ENCODE results near the gene AVP. TPM values are rescaled to one million over a fixed set of nuclear protein-coding genes. Genes with fewer than 3 reads are reported as not detected.

AVP gene
- total and polyA plus RNA-seq, 2 donors (not counting 3 experiments of a cell fraction or from before 2014, with no cell fraction given): not detected

DNA sequence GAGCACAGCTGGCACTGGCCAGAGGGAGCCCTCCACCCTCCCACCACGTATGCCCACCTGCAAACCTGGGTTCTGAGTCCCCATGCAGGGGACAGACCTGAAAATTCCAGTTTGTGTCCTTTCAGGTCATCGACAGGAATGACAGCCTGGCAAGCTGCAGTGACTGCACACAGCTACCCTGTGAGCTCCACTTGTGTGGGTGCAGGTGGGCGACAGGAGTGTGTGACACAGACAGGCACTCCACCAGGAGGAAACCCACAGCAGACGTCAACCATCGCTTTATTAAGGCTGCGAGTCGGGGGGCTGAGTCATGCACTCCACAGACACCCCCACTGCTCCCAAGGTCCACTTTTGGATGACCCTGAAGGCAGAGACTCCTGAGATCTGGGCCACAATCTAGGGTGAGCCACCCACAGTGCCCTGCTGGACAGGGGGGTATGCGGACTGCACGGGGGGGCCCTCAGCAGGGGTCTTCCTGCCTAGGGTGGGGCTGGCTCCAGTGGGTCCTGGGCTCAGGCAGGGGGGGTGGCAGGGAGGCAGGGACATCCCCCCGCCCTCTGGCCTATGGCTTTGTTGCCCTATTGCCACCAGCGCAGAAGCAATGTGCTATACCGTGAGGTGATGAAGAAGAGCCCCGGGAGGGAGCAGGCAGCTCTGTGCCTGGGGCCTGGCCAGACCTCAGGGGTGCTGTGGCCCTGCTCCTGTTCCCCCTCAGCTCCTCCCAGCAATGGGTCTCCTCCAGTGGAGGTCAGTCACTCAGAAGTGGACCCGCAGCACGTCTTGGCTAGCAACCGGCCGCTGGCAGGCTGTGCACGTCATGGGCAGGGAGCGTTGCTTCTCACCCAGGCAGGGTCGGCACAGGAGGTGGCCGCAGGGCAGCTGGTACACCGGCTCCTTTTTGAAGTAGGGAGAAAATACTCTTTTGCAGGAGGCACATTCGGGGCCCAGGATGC is 25.1 kb upstream of the AVP start:
- ChIA-PET CTCF (interaction anchor here (1.3 to 1.4 kb wide), 2 partner anchors 9 to 56 kb away, joined by 3 to 12 read pairs; no protein-coding TSS in a partner anchor), POLR2A (interaction anchor here (0.6 kb wide), 1 partner anchor 56 kb away, joined by 3 read pairs; no protein-coding TSS in a partner anchor)
- no peak for TF ChIP-seq POLR2A (IDR thresholded peaks at IDR 0.05; ENCODE audit: low read depth, low read length)
- TF ChIP-seq FOS (IDR thresholded peaks at IDR 0.05; ENCODE audit: borderline replicate concordance, insufficient read depth, low read length): no peak
- no peak for TF ChIP-seq JUN (IDR thresholded peaks at IDR 0.05; ENCODE audit: borderline replicate concordance, insufficient read depth, insufficient read length, low read depth)
- TF ChIP-seq MYC (IDR thresholded peaks at IDR 0.05; ENCODE audit: low read depth, low read length): no peak
- TF ChIP-seq CTCF (IDR thresholded peaks at IDR 0.05; ENCODE audit: extremely low read depth in 1 of 2, insufficient read depth in 1 of 2, low read depth in 1 of 2, low read length in 2 of 2): no peak
- no peak for TF ChIP-seq POLR2AphosphoS5 (IDR thresholded peaks at IDR 0.05; ENCODE audit: insufficient read depth, low read depth, low read length)
- TF ChIP-seq, protein P1, sequence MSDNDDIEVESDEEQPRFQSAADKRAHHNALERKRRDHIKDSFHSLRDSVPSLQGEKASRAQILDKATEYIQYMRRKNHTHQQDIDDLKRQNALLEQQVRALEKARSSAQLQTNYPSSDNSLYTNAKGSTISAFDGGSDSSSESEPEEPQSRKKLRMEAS (IDR thresholded peaks at IDR 0.05; ENCODE audit: insufficient read depth, insufficient read length): no peak
- no peak for TF ChIP-seq EZH2 (IDR thresholded peaks at IDR 0.05; ENCODE audit: borderline replicate concordance, low read depth, low read length, severe bottlenecking)
- TF ChIP-seq GATA2 (IDR thresholded peaks at IDR 0.05; ENCODE audit: insufficient read depth, insufficient read length, low read depth, low read length): no peak
- H3K9ac ChIP-seq (replicated peaks; ENCODE audit: extremely low read depth, insufficient read depth, low read length): no peak overlapping the region
- no peaks in the 10 kb centered on the region for H3K9me3 ChIP-seq (replicated peaks; ENCODE audit: control insufficient read depth, insufficient read depth, low read length)
- H3K4me3 ChIP-seq (replicated peaks in 1 of 3; ENCODE audit: insufficient read depth in 1 of 3, low read depth in 1 of 3, low read length in 3 of 3): no peak overlapping the region
- H3K36me3 ChIP-seq (ENCODE audit: control insufficient read depth in 2 of 2, extremely low read depth in 1 of 2, insufficient read depth in 2 of 2, low read length in 2 of 2): peaks cover 0 to 7% of the 10 kb centered on the region in 2 experiments
- no peaks in the 10 kb centered on the region for H3K9me1 ChIP-seq (replicated peaks; ENCODE audit: control insufficient read depth, extremely low read depth, insufficient read depth, low read length)
- DNase-seq (ENCODE audit: low read depth, low spot score): no peak
- H3K4me1 ChIP-seq (ENCODE audit: control insufficient read depth, extremely low read depth, insufficient read depth, low read length): no peaks in the 10 kb centered on the region
- H3K27me3 ChIP-seq (ENCODE audit: control insufficient read depth in 2 of 2, insufficient read depth in 2 of 2, low read length in 2 of 2): no peaks in the 10 kb centered on the region
- no peak for FAIRE-seq
- no peaks in the 10 kb centered on the region for H4K20me1 ChIP-seq (replicated peaks; ENCODE audit: control insufficient read depth, extremely low read depth, insufficient read depth, low read length)
- no peak overlapping the region for H2AFZ ChIP-seq (ENCODE audit: low read depth, low read length)
- no peak overlapping the region for H3K27ac ChIP-seq (ENCODE audit: insufficient read depth, low read depth, low read length)
- dilution Hi-C loops (cut with MboI; ENCODE audit: extremely low pct_ligation_motif_present, low sequenced_read_pairs) (no loop called here), intact Hi-C loops (cut with micrococcal nuclease) (no loop called here)
- no peak overlapping the region for H3K4me2 ChIP-seq (ENCODE audit: insufficient read depth, low read length)
- no peaks in the 10 kb centered on the region for H3K79me2 ChIP-seq (ENCODE audit: control insufficient read depth, insufficient read depth, low read length)
- no TSS peak for BruUV-seq (replicated peaks)
